ENCODE results near the gene HS6ST2. TPM values are rescaled to one million over a fixed set of nuclear protein-coding genes. Genes with fewer than 3 reads are reported as not detected.

HS6ST2 gene
- total and polyA plus RNA-seq, 5 donors, result 0.09 to 1.1 (median 0.18) TPM; not detected in 1

DNA sequence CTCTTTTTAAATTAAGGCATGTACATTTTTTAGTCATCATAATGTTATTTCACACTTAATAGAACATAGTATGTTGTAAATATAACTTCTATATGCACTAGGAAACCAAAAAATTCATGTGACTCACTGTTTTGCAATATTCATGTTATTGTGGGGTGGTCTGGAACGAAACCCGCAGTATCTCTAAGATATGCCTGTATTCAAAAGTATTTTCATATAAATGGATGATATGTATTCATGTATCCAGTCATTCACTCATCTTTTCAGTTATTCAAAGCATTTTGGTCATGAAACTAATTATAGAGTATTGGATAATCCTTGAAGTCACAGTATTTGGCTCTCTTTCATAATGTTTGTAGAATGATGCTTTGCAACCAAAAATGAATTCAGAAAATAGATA, 168.1 kb downstream of the HS6ST2 start:
- Histone ChIP-seq H3K27me3 (ENCODE audit: control insufficient read depth, insufficient read depth) (no peaks in the 10 kb centered on the region), H3K4me3 (ENCODE audit: low read length) (no peak overlapping the region), H3K27ac (ENCODE audit: low read length) (no peak overlapping the region), H3K9me3 (ENCODE audit: control insufficient read depth, low read length) (no peaks in the 10 kb centered on the region), H3K4me1 (ENCODE audit: control insufficient read depth, insufficient read depth, low read length) (no peaks in the 10 kb centered on the region)
- DNase-seq, result no peak
- intact Hi-C loops (cut with DNase I), result no loop called here
- no peak for ATAC-seq
- 80% methylated on average over 2 of the region's 2 CpGs for WGBS

GRCh38 chrX:132786217-132786616, 172.2 kb downstream of the HS6ST2 start:
- 80% methylated on average over 1 of the region's 1 CpG for WGBS

DNA sequence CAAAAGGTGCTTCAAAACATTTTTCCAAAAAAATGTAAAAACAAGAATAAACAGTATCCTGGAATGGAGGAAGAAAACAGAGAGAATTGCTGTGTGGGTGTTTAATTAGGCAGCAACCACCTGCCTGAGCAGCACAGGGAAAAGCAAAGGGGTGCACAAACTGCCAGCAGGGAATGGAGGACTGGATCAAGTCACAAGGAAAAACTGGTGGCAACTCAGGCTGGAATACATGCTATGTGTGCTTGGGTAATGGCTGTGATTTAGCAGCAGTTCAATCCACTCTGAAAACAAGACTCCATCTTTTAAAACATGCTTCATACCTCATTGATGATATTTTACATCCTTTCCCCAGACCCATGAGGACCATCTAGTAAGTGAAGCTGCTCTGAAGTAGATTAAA, 179.5 kb downstream of the HS6ST2 start:
- no peaks in the 10 kb centered on the region for H3K4me1 ChIP-seq (ENCODE audit: control insufficient read depth, insufficient read depth, low read length)
- H3K9me3 ChIP-seq (ENCODE audit: control insufficient read depth, low read length), result no peaks in the 10 kb centered on the region
- no peak overlapping the region for H3K27ac ChIP-seq (ENCODE audit: low read length)
- DNase-seq (no peak), ATAC-seq (no peak)
- H3K4me3 ChIP-seq (ENCODE audit: low read length), result no peak overlapping the region
- intact Hi-C loops (cut with DNase I), result no loop called here
- no peaks in the 10 kb centered on the region for H3K27me3 ChIP-seq (ENCODE audit: control insufficient read depth, insufficient read depth)

More at GRCh38 chrX:132786217-132786616, 172.2 kb downstream of the HS6ST2 start:
- H3K27me3 ChIP-seq (ENCODE audit: control insufficient read depth, insufficient read depth), result no peaks in the 10 kb centered on the region
- DNase-seq, result no peak
- H3K9me3 ChIP-seq (ENCODE audit: control insufficient read depth, low read length), result no peaks in the 10 kb centered on the region
- ATAC-seq, result no peak
- H3K4me3 ChIP-seq (ENCODE audit: low read length), result no peak overlapping the region
- intact Hi-C loops (cut with DNase I), result no loop called here
- H3K4me1 ChIP-seq (ENCODE audit: control insufficient read depth, insufficient read depth, low read length), result no peaks in the 10 kb centered on the region
- H3K27ac ChIP-seq (ENCODE audit: low read length), result no peak overlapping the region

GRCh38 chrX:132776486-132777210, 181.8 kb downstream of the HS6ST2 start:
- H3K4me3 ChIP-seq (ENCODE audit: low read length), result no peak overlapping the region
- H3K4me1 ChIP-seq (ENCODE audit: control insufficient read depth, insufficient read depth, low read length), result no peaks in the 10 kb centered on the region
- 86% methylated on average over 6 of the region's 6 CpGs for WGBS
- no peaks in the 10 kb centered on the region for H3K27me3 ChIP-seq (ENCODE audit: control insufficient read depth, insufficient read depth)
- DNase-seq (no peak), ATAC-seq (no peak)
- H3K27ac ChIP-seq (ENCODE audit: low read length), result no peak overlapping the region
- H3K9me3 ChIP-seq (ENCODE audit: control insufficient read depth, low read length), result no peaks in the 10 kb centered on the region
- intact Hi-C loops (cut with DNase I), result no loop called here

GRCh38 chrX:132775263-132775823, 183.1 kb downstream of the HS6ST2 start:
- no peak overlapping the region for H3K27ac ChIP-seq (ENCODE audit: low read length)
- no peaks in the 10 kb centered on the region for H3K27me3 ChIP-seq (ENCODE audit: control insufficient read depth, insufficient read depth)
- DNase-seq (no peak), ATAC-seq (no peak)
- no peaks in the 10 kb centered on the region for H3K4me1 ChIP-seq (ENCODE audit: control insufficient read depth, insufficient read depth, low read length)
- intact Hi-C loops (cut with DNase I), result no loop called here
- no peak overlapping the region for H3K4me3 ChIP-seq (ENCODE audit: low read length)
- no peaks in the 10 kb centered on the region for H3K9me3 ChIP-seq (ENCODE audit: control insufficient read depth, low read length)
- 86% methylated on average over 7 of the region's 7 CpGs for WGBS

DNA sequence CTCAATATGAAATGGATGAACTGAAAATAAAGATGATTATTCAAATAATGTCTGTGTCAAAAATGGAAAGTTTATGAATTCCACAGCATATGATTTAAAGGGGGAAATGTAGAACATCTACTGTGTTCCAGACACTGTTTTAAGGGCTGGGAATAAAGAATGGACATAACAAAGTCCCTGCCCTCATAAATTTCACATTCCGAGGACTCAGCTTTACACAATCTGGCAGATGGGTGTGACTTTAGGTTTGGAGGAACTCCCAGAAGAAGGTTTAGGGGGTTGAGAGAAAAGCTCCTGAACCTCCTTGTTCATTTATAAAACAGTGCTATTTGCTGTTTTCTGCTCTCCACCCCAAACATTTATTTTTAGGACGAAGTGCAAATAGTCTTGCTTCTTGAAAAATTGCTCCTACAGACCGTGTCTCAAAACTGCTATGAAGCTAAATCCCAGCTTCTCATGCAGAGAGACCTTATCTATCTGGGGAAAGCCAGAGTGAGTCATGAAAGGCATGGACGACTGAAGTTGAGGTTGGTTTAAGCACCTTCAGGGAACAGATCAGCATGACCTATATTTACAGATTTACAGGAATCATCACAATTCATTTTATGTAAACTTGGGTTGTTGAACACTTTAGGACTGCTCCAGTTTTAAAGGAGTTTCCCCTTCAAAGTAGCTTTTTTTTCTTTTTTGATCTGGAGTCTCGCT, 184.3 kb downstream of the HS6ST2 start:
- ATAC-seq, result no peak
- 58% methylated on average over 5 of the region's 5 CpGs for WGBS
- intact Hi-C loops (cut with DNase I), result no loop called here

DNA sequence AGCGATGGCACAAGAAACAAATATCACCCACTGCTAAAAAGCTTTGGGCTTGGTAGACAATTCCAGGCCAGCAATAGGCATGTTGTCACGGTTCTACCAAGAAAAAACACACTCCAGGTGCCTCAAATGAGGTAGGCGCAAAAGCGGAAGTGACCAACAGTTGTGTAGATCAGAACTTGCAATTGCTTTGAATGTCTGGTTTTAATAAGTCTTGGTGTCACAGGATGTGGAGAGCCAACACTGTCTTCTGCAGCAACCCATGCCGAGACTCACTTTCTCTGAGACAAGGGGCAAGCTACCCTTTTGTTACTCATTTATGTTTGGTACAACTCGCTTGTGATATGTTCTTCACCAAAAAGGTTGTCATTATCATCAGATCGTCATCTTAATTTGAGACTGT, 188.8 kb downstream of the HS6ST2 start:
- ATAC-seq (no peak), DNase-seq (no peak)
- intact Hi-C loops (cut with DNase I), result no loop called here

More for the DNA sequence above, 184.3 kb downstream of the HS6ST2 start:
- Histone ChIP-seq H3K27me3 (ENCODE audit: control insufficient read depth, insufficient read depth) (no peaks in the 10 kb centered on the region), H3K9me3 (ENCODE audit: control insufficient read depth, low read length) (no peaks in the 10 kb centered on the region), H3K4me3 (ENCODE audit: low read length) (no peak overlapping the region), H3K4me1 (ENCODE audit: control insufficient read depth, insufficient read depth, low read length) (no peaks in the 10 kb centered on the region), H3K27ac (ENCODE audit: low read length) (no peak overlapping the region)
- DNase-seq, result no peak

GRCh38 chrX:132766452-132766851, 192.0 kb downstream of the HS6ST2 start:
- Histone ChIP-seq H3K27me3 (ENCODE audit: control insufficient read depth, insufficient read depth) (no peaks in the 10 kb centered on the region), H3K4me1 (ENCODE audit: control insufficient read depth, insufficient read depth, low read length) (no peaks in the 10 kb centered on the region), H3K27ac (ENCODE audit: low read length) (no peak overlapping the region), H3K4me3 (ENCODE audit: low read length) (no peak overlapping the region), H3K9me3 (ENCODE audit: control insufficient read depth, low read length) (no peaks in the 10 kb centered on the region)
- DNase-seq (no peak), ATAC-seq (no peak)
- intact Hi-C loops (cut with DNase I), result no loop called here
- 94% methylated on average over 1 of the region's 1 CpG for WGBS

More for the DNA sequence above, 188.8 kb downstream of the HS6ST2 start:
- Histone ChIP-seq H3K4me1 (ENCODE audit: control insufficient read depth, insufficient read depth, low read length) (no peaks in the 10 kb centered on the region), H3K27ac (ENCODE audit: low read length) (no peak overlapping the region), H3K4me3 (ENCODE audit: low read length) (no peak overlapping the region), H3K9me3 (ENCODE audit: control insufficient read depth, low read length) (no peaks in the 10 kb centered on the region), H3K27me3 (ENCODE audit: control insufficient read depth, insufficient read depth) (no peaks in the 10 kb centered on the region)
- WGBS, result 93% methylated on average over 7 of the region's 7 CpGs

- Histone ChIP-seq H3K27me3 (ENCODE audit: control insufficient read depth, insufficient read depth) (no peaks in the 10 kb centered on the region), H3K9me3 (ENCODE audit: control insufficient read depth, low read length) (no peaks in the 10 kb centered on the region), H3K27ac (ENCODE audit: low read length) (no peak overlapping the region), H3K4me1 (ENCODE audit: control insufficient read depth, insufficient read depth, low read length) (no peaks in the 10 kb centered on the region), H3K4me3 (ENCODE audit: low read length) (no peak overlapping the region)
- no peak for ATAC-seq
- intact Hi-C loops (cut with DNase I), result no loop called here
- DNase-seq, result no peak
- 34% methylated on average over 3 of the region's 3 CpGs for WGBS
These were observed 194.9 kb downstream of the HS6ST2 start for GRCh38 chrX:132763528-132763927.

DNA sequence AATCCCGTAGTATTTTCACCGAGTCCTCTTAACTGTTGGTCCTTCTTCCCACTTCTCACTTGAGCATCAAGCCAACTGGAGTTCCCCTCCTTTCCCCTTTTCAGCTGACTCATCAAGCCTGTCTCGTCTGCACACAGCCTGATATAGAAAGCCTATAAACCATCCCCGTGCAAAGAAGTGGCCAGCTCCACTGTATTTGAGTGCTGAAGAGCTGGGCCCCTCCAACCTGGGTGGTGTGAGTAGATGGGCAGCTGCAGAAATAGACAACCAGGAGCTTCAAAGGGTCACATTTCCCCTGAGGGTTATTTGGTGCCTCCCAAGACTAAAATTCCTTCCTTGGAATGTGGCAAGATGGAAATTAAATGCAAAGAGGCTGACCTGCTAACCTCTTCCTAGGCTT, 199.7 kb downstream of the HS6ST2 start:
- intact Hi-C loops (cut with DNase I), result no loop called here
- no peaks in the 10 kb centered on the region for H3K27me3 ChIP-seq (ENCODE audit: control insufficient read depth, insufficient read depth)
- H3K9me3 ChIP-seq (ENCODE audit: control insufficient read depth, low read length), result no peaks in the 10 kb centered on the region
- no peak overlapping the region for H3K4me3 ChIP-seq (ENCODE audit: low read length)
- ATAC-seq (no peak), DNase-seq (no peak)
- no peaks in the 10 kb centered on the region for H3K4me1 ChIP-seq (ENCODE audit: control insufficient read depth, insufficient read depth, low read length)
- H3K27ac ChIP-seq (ENCODE audit: low read length), result no peak overlapping the region
- WGBS, result 24% methylated on average over 4 of the region's 4 CpGs

DNA sequence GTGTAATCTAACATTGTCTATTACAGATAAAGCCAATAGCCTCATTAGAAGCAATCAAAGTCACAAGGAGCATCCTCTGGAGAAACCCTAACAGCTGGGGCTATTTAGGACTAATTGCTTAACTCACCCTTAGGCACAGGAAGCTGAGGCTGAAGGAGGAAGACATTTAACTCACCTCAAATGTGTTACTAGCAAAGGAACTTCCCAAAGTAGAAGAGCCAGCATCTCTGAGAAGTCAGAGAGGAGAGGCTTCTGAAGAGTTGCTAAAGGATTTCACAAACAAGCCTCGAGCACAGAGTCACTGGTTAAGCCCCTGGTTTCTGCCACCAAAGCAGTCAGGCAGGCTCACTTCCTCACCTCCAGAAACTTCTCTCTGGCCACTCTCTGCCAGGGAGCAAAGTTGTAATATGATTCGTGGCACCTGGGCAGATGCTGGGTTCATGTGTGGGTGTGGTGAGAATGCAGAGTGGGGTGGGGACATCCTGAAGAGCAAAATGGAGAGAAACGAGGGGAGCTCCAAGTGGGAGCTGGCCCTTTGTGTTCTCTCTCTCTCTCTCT, 201.3 kb downstream of the HS6ST2 start:
- H3K4me3 ChIP-seq (ENCODE audit: low read length), result no peak overlapping the region
- intact Hi-C loops (cut with DNase I), result no loop called here
- DNase-seq, result no peak
- no peaks in the 10 kb centered on the region for H3K27me3 ChIP-seq (ENCODE audit: control insufficient read depth, insufficient read depth)
- WGBS, result 64% methylated on average over 3 of the region's 3 CpGs
- no peaks in the 10 kb centered on the region for H3K9me3 ChIP-seq (ENCODE audit: control insufficient read depth, low read length)
- no peak overlapping the region for H3K27ac ChIP-seq (ENCODE audit: low read length)
- H3K4me1 ChIP-seq (ENCODE audit: control insufficient read depth, insufficient read depth, low read length), result no peaks in the 10 kb centered on the region
- ATAC-seq, result no peak

Measured in right cardiac atrium (tissue), 5 donors.